Measurements from ENCODE around the gene CABLES1.
"Not testable (repeated sequence)": the region's sequence is repeated elsewhere in the genome, so short reads cannot be mapped to it uniquely, and the experiment has no call there.

DNA sequence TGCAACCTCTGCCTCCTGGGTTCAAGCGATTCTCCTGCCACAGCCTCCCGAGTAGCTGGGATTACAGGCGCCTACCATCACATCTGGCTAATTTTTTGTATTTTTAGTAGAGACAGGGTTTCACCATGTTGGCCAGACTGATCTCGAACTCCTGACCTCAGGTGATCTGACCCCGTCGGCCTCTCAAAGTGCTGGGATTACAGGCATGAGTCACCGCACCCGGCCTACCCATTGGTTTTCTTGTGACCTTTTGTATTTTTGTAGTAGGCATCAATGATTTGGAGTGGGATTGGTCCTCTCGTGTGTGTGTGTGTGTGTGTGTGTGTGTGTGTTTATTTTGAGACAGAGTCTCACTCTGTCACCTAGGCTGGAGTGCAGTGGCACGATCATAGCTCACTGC lies 42.2 kb upstream of the CABLES1 start:
- not testable (repeated sequence) for TF ChIP-seq SIN3A (conservative IDR thresholded peaks at IDR 0.05 in 1 of 2, IDR thresholded peaks at IDR 0.05 in 1 of 2; ENCODE audit: low read depth in 1 of 2, low read length in 2 of 2); TAF1 (IDR thresholded peaks at IDR 0.05; ENCODE audit: low read depth, low read length); EZH2 (IDR thresholded peaks at IDR 0.05; ENCODE audit: low read depth, low read length, severe bottlenecking); RFX5 (IDR thresholded peaks at IDR 0.05; ENCODE audit: borderline replicate concordance, low read depth, low read length); TCF12 (IDR thresholded peaks at IDR 0.05; ENCODE audit: low read depth, low read length); RAD21 (IDR thresholded peaks at IDR 0.05 in 1 of 2, conservative IDR thresholded peaks at IDR 0.05 in 1 of 2; ENCODE audit: low read depth in 2 of 2, low read length in 2 of 2); CEBPB (IDR thresholded peaks at IDR 0.05; ENCODE audit: low read depth, low read length); TBP (IDR thresholded peaks at IDR 0.05; ENCODE audit: low read depth, low read length)
- TF ChIP-seq, protein P1, sequence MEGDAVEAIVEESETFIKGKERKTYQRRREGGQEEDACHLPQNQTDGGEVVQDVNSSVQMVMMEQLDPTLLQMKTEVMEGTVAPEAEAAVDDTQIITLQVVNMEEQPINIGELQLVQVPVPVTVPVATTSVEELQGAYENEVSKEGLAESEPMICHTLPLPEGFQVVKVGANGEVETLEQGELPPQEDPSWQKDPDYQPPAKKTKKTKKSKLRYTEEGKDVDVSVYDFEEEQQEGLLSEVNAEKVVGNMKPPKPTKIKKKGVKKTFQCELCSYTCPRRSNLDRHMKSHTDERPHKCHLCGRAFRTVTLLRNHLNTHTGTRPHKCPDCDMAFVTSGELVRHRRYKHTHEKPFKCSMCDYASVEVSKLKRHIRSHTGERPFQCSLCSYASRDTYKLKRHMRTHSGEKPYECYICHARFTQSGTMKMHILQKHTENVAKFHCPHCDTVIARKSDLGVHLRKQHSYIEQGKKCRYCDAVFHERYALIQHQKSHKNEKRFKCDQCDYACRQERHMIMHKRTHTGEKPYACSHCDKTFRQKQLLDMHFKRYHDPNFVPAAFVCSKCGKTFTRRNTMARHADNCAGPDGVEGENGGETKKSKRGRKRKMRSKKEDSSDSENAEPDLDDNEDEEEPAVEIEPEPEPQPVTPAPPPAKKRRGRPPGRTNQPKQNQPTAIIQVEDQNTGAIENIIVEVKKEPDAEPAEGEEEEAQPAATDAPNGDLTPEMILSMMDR (IDR thresholded peaks at IDR 0.05; ENCODE audit: control extremely low read depth in 1 of 3, insufficient read depth in 1 of 3, low read depth in 1 of 3, low read length in 3 of 3): not testable (repeated sequence)
